GM12878 (cell line): ENCODE results near the gene KIF21A. TPM values are rescaled to one million over a fixed set of nuclear protein-coding genes. Genes with fewer than 3 reads are reported as not detected.

Experiments
- ATAC-seq: fragments of 200-7000 bp; cut with Tn5 transposase; 3 replicates; pipeline ENCODE4 v1.9.1; 2020; ENCODE audit warnings: mild to moderate bottlenecking, moderate library complexity
- BruUV-seq: library from RNA; stranded (reverse); fragments of 400-500 nt; replicated peaks from 2 replicates; lab custom pipeline; 2021; lab: Mats Ljungman, UMichigan
- CTCF ChIA-PET: fragments of 300-600 bp; sonication (Branson Sonifier 250); formaldehyde crosslinking; extraction: SDS; loops from one replicate; lab custom pipeline; 2021; ENCODE audit warnings: inconsistent platforms; lab: Yijun Ruan, JAX
- POLR2A ChIA-PET: fragments of 350-600 bp; formaldehyde crosslinking; extraction: SDS; loops from one replicate; lab custom pipeline; 2021; ENCODE audit warnings: inconsistent platforms; lab: Charles Lee
- RAD21 ChIA-PET: fragments of 300-600 bp; sonication (Branson Sonifier 250); formaldehyde crosslinking; loops from one replicate; lab custom pipeline; 2023; ENCODE audit warnings: antibody characterized with exemption; ENCODE audit not compliant: unreplicated experiment; lab: Charles Lee
- SMC1A ChIA-PET: fragments of 300-600 bp; sonication (Branson Sonifier 250); formaldehyde crosslinking; loops from one replicate; lab custom pipeline; 2023; ENCODE audit not compliant: unreplicated experiment, uncharacterized antibody; lab: Charles Lee
- DNase-seq: peaks from one replicate; pipeline ENCODE4 v3.0.0-alpha.2; 2011; ENCODE audit warnings: low read depth, low spot score
- FAIRE-seq: peaks from 3 replicates; lab custom pipeline; 2011; peaks lifted over from hg19 to GRCh38; lab: Jason Lieb, UNC
- H2AFZ ChIP-seq: 2 replicates; pipeline ENCODE4 v1.6.0; 2011; ENCODE audit warnings: low read depth, low read length, control low read depth; ENCODE audit not compliant: control insufficient read depth
- H3K27ac ChIP-seq: 2 replicates; pipeline ENCODE4 v1.5.1; 2011; ENCODE audit warnings: control low read depth; ENCODE audit not compliant: control insufficient read depth, insufficient read depth
- H3K27me3 ChIP-seq, 2 experiments: replicated peaks in 1 of 2; 2 replicates each; pipeline versions ENCODE4 v1.6.0 to v1.6.1; 2011; ENCODE audit warnings: low read length in 1 of 2; ENCODE audit not compliant: control insufficient read depth in 2 of 2, insufficient read depth in 2 of 2
- H3K36me3 ChIP-seq, 2 experiments: 2 replicates each; pipeline ENCODE4 v1.5.1; 2011; ENCODE audit warnings: low read length in 1 of 2; ENCODE audit not compliant: control insufficient read depth in 2 of 2, insufficient read depth in 2 of 2
- H3K4me1 ChIP-seq: 2 replicates; pipeline ENCODE4 v1.6.1; 2011; ENCODE audit warnings: mild to moderate bottlenecking, low read length, moderate library complexity, mixed read lengths; ENCODE audit not compliant: control insufficient read depth, insufficient read depth
- H3K4me2 ChIP-seq: 2 replicates; pipeline ENCODE4 v1.6.0; 2011; ENCODE audit warnings: control low read depth; ENCODE audit not compliant: control insufficient read depth, insufficient read depth
- H3K4me3 ChIP-seq: fragments of 200-600 bp; sonication (generic); 2 replicates; pipeline ENCODE4 v1.5.1; 2016
- H3K79me2 ChIP-seq: 2 replicates; pipeline ENCODE4 v1.6.0; 2011; ENCODE audit warnings: low read length; ENCODE audit not compliant: control insufficient read depth, insufficient read depth
- H3K9ac ChIP-seq: 2 replicates; pipeline ENCODE4 v1.8.0; 2011; ENCODE audit warnings: low read length, control low read depth, mixed read lengths; ENCODE audit not compliant: control insufficient read depth, insufficient read depth
- H3K9me3 ChIP-seq: replicated peaks from 3 replicates; pipeline ENCODE4 v1.5.1; 2011; ENCODE audit warnings: mild to moderate bottlenecking, low read length; ENCODE audit not compliant: control insufficient read depth, insufficient read depth
- H4K20me1 ChIP-seq: 2 replicates; pipeline ENCODE4 v1.6.0; 2011; ENCODE audit not compliant: control insufficient read depth, insufficient read depth
- BHLHE40 ChIP-seq, 2 experiments: fragments of 450-650 bp in 1 of 2; IDR thresholded peaks; 2 replicates each; pipeline ENCODE4 v1.6.1; 2011 to 2017; ENCODE audit warnings: low read depth in 2 of 2, borderline replicate concordance in 1 of 2, improper control_type of control experiment in 1 of 2, low read length in 1 of 2, mild to moderate bottlenecking in 1 of 2
- FOS ChIP-seq: IDR thresholded peaks from 3 replicates; pipeline ENCODE4 v1.6.1; 2011; ENCODE audit warnings: borderline replicate concordance; ENCODE audit not compliant: insufficient read length; ENCODE audit errors: extremely low read depth
- NFXL1 ChIP-seq: fragments of 450-650 bp; IDR thresholded peaks from 2 replicates; pipeline ENCODE4 v1.6.1; 2017; ENCODE audit warnings: antibody characterized with exemption, mild to moderate bottlenecking, borderline replicate concordance
- TAF1 ChIP-seq: IDR thresholded peaks from 2 replicates; pipeline ENCODE4 v1.6.1; 2011; ENCODE audit warnings: mild to moderate bottlenecking, low read depth, low read length, borderline replicate concordance
- YY1 ChIP-seq: IDR thresholded peaks from 2 replicates; pipeline ENCODE4 v1.6.1; 2011; ENCODE audit warnings: low read depth, mild to moderate bottlenecking, low read length
- ZSCAN29 ChIP-seq: fragments of 450-650 bp; IDR thresholded peaks from 2 replicates; pipeline ENCODE4 v1.6.1; 2017; ENCODE audit warnings: mild to moderate bottlenecking, moderate library complexity
- WGBS: methylation state at CpG from one replicate; pipeline ENCODE4 v1.1.6; 2016; ENCODE audit warnings: low lambda C conversion rate; ENCODE audit not compliant: insufficient replicate concordance, insufficient coverage; ENCODE audit errors: missing lambda C conversion rate; 5-methylcytosine and 5-hydroxymethylcytosine counted together
- in situ Hi-C: fragments of 300-500 bp; cut with MboI; formaldehyde crosslinking; loops from 9 replicates; pipeline ENCODE4 v1.14.3; 2018; ENCODE audit warnings: mixed read lengths
- intact Hi-C: fragments of 100-400 bp; cut with micrococcal nuclease; formaldehyde crosslinking; loops from one replicate; pipeline ENCODE4 v1.14.2; 2022; ENCODE audit not compliant: unreplicated experiment
- polyA plus RNA-seq, 11 experiments: library from polyadenylated mRNA; depleted of rRNA in 4 of 11; unstranded in 6 of 11; stranded (reverse) in 5 of 11; fragments of >200 nt; fragmentation: Nextera tagmentation in 4 of 11; fragmentation: Illumina TruSeq in 1 of 11; extraction: Ambion mirVana in 4 of 11; extraction: Trizol in 1 of 11; gene quantifications; 1 replicate in 1 of 11; 2 replicates in 10 of 11; pipeline versions ENCODE4 v1.2.1 to v1.2.3, GENCODE V29; 2011 to 2016; ENCODE audit warnings: inconsistent platforms in 2 of 11, missing spikeins in 2 of 11, low read depth in 1 of 11
- total RNA-seq, 4 experiments: library from RNA; depleted of rRNA in 3 of 4; stranded (reverse); fragments of >200 nt in 3 of 4; fragmentation: Illumina TruSeq in 1 of 4; extraction: Trizol in 1 of 4; gene quantifications; 2 replicates each; pipeline versions ENCODE4 v1.2.1 to v1.2.3, GENCODE V29; 2013 to 2021

The KIF21A gene
- total and polyA plus RNA-seq, 10 of the 15 experiments (the other 5 are each of a cell fraction or from before 2014, with no cell fraction given) = 21.3 to 42.1 (median 24.5) TPM

DNA sequence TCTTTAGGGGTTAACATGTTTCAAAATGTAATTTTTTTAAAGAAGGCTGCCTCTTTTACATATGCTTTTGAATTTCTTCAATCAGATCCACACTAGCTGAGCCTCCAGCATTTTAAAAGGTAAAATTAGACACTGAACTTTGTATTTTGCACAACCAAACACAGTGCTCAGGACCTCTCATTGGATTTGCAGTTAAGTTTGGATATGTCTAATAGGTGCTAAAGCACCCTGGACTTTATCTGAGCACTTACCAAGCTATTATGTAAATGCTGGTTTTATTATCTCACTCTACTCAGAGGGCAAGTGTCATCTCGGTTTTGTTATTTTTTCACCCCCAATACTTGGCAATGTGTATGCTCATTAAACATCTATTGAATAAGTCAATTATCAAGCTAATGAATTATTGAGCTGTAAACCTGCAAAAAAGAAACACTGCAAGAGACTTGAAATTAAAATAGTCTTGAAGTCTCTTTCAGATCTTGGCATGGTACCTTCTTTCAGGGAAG, 150.7 kb downstream of the KIF21A start:
- WGBS = 57% methylated on average over 1 of the region's 1 CpG
- ChIA-PET SMC1A (interaction anchor here (1.3 kb wide), 2 partner anchors 16 to 22 kb away, joined by 3 to 5 read pairs; no protein-coding TSS in a partner anchor), RAD21 (no interaction called here), CTCF (interaction anchor here (3.6 kb wide), 1 partner anchor 19 kb away, joined by 25 read pairs; no protein-coding TSS in a partner anchor), POLR2A (no interaction called here)
- FAIRE-seq (no peak), ATAC-seq (no peak), DNase-seq (no peak)
- H3K9me3 ChIP-seq = no peaks in the 10 kb centered on the region
- peaks cover 0 to 2% of the 10 kb centered on the region in 2 experiments; a peak in 1 of 4 replicates for H3K36me3 ChIP-seq
- no peaks in the 10 kb centered on the region for H3K27me3 ChIP-seq
- no peak overlapping the region for H2AFZ ChIP-seq
- H3K9ac ChIP-seq = no peak overlapping the region
- in situ Hi-C loops = no loop called here
- no peaks in the 10 kb centered on the region for H3K79me2 ChIP-seq
- H3K4me2 ChIP-seq = no peak overlapping the region
- H3K4me3 ChIP-seq = no peak overlapping the region
- no TSS peak for BruUV-seq
- intact Hi-C loops = no loop called here
- TF ChIP-seq FOS (no peak), BHLHE40 (IDR thresholded peaks at IDR 0.05; ENCODE audit: borderline replicate concordance in 1 of 2, low read depth in 2 of 2, low read length in 1 of 2) (no peak)
- H4K20me1 ChIP-seq = no peaks in the 10 kb centered on the region
- no peak overlapping the region for H3K27ac ChIP-seq
- no peaks in the 10 kb centered on the region for H3K4me1 ChIP-seq

DNA sequence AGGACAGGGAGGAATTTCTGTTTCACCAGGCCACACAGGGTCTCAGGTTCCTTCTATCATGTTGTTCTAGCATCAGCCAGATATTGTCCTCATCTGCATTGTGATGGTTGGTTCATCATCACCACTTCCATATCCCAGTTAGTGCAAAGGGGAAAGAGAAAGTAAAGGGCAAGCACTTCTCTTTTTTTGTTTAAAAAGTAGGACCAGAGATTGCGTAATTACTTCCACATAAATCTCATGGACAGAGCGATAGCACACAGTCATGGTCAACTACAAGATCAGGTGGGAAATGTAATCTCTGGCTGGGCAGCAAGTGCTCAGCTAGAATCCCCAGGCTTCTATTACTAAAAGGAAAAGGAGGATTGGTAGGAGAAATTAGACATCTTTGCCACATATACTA, 155.1 kb downstream of the KIF21A start:
- Histone ChIP-seq H3K27ac (no peak overlapping the region), H3K36me3 (no peaks in the 10 kb centered on the region), H2AFZ (no peak overlapping the region), H4K20me1 (no peaks in the 10 kb centered on the region), H3K4me3 (no peak overlapping the region), H3K4me2 (no peak overlapping the region), H3K9me3 (no peaks in the 10 kb centered on the region), H3K79me2 (no peaks in the 10 kb centered on the region), H3K4me1 (no peaks in the 10 kb centered on the region), H3K9ac (no peak overlapping the region), H3K27me3 (no peaks in the 10 kb centered on the region)
- 53% methylated on average over 2 of the region's 2 CpGs for WGBS
- no peak for DNase-seq
- ChIA-PET RAD21 (no interaction called here), SMC1A (no interaction called here), POLR2A (no interaction called here), CTCF (no interaction called here)
- in situ Hi-C loops = no loop called here
- TF ChIP-seq TAF1 (no peak), ZSCAN29 (no peak), NFXL1 (no peak), YY1 (no peak)
- BruUV-seq = no TSS peak
- no peak for FAIRE-seq
- intact Hi-C loops = no loop called here
- no peak for ATAC-seq
